ENCODE data around the gene DNM3. TPM values are rescaled to one million over a fixed set of nuclear protein-coding genes. Genes with fewer than 3 reads are reported as not detected.

DNM3 gene
- total and polyA plus RNA-seq, 2 donors (not counting 1 experiment from before 2014, with no cell fraction given): 1.0 to 1.3 TPM

DNA sequence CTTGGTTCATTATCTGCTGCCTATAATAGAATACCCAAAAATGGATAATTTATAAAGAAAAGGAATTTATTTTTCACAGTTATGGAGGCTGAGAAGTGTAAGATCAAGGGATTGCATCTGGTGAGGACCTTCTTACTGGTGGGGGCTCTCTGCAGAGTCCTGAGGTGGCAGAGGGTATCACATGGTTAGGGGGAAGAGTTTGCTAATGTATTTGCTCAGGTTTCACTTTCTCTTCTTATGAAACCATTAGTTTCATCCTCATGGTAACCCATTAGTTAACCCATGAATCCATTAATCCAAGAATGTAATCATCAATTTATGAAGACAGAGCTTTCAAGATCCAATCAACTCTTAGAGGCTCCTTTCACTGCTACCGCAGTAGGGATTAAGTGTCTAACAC is 120.6 kb downstream of the DNM3 start:
- no peak overlapping the region for H3K4me3 Mint-ChIP-seq
- no peak for TF ChIP-seq EZH2 (IDR thresholded peaks at IDR 0.05; ENCODE audit: borderline replicate concordance, insufficient read depth, low read depth, low read length, poor library complexity, severe bottlenecking)
- TF ChIP-seq, protein P1, sequence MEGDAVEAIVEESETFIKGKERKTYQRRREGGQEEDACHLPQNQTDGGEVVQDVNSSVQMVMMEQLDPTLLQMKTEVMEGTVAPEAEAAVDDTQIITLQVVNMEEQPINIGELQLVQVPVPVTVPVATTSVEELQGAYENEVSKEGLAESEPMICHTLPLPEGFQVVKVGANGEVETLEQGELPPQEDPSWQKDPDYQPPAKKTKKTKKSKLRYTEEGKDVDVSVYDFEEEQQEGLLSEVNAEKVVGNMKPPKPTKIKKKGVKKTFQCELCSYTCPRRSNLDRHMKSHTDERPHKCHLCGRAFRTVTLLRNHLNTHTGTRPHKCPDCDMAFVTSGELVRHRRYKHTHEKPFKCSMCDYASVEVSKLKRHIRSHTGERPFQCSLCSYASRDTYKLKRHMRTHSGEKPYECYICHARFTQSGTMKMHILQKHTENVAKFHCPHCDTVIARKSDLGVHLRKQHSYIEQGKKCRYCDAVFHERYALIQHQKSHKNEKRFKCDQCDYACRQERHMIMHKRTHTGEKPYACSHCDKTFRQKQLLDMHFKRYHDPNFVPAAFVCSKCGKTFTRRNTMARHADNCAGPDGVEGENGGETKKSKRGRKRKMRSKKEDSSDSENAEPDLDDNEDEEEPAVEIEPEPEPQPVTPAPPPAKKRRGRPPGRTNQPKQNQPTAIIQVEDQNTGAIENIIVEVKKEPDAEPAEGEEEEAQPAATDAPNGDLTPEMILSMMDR (IDR thresholded peaks at IDR 0.05): no peak
- H3K4me2 ChIP-seq (replicated peaks; ENCODE audit: low read depth, low read length, poor library complexity, severe bottlenecking): no peak overlapping the region
- H2AFZ ChIP-seq (ENCODE audit: insufficient read depth, low read depth, low read length, poor library complexity, severe bottlenecking): no peak overlapping the region
- intact Hi-C loops (cut with micrococcal nuclease): no loop called here
- H3K4me1 ChIP-seq (ENCODE audit: control insufficient read depth in 2 of 2, insufficient read depth in 2 of 2, low read length in 2 of 2): no peaks in the 10 kb centered on the region
- H3K79me2 ChIP-seq (ENCODE audit: control insufficient read depth, insufficient read depth, low read length): no peaks in the 10 kb centered on the region
- WGBS (ENCODE audit: insufficient coverage): no CpG with 5 or more reads among the region's 1 CpG
- no peaks in the 10 kb centered on the region for H3K36me3 ChIP-seq (replicated peaks in 1 of 2; ENCODE audit: control extremely low read depth in 1 of 2, control insufficient read depth in 1 of 2, extremely low read depth in 1 of 2, insufficient read depth in 2 of 2, low read length in 1 of 2)
- CTCF ChIA-PET: interaction anchor here (1.0 kb wide), 1 partner anchor 161 kb away, joined by 4 read pairs; no protein-coding TSS in a partner anchor
- H4K20me1 ChIP-seq (ENCODE audit: control insufficient read depth, insufficient read depth, low read length, poor library complexity, severe bottlenecking): no peaks in the 10 kb centered on the region
- POLR2A ChIA-PET: no interaction called here
- H3K9me3 ChIP-seq (ENCODE audit: control extremely low read depth in 1 of 3, control insufficient read depth in 2 of 3, insufficient read depth in 1 of 3, low read length in 2 of 3): no peaks in the 10 kb centered on the region
- H3K4me1 Mint-ChIP-seq: no peaks in the 10 kb centered on the region
- peaks cover 4% of the 10 kb centered on the region for H3K27me3 Mint-ChIP-seq
- no peaks in the 10 kb centered on the region for H3K27me3 ChIP-seq (replicated peaks in 1 of 4; ENCODE audit: control extremely low read depth in 1 of 4, control insufficient read depth in 3 of 4, insufficient read depth in 4 of 4, low read length in 3 of 4)
- H3K9ac ChIP-seq (ENCODE audit: low read length): no peak overlapping the region
- ATAC-seq (ENCODE audit: low read depth) (no peak), DNase-seq (no peak)
- no peak overlapping the region for H3K27ac Mint-ChIP-seq
- no peak overlapping the region for H3K4me3 ChIP-seq (ENCODE audit: control extremely low read depth in 1 of 5, extremely low read depth in 1 of 5, insufficient read depth in 1 of 5, low read depth in 2 of 5, low read length in 4 of 5)
- H3K27ac ChIP-seq (ENCODE audit: low read length in 2 of 2): no peak overlapping the region
- H3K9me3 Mint-ChIP-seq (ENCODE audit: insufficient read depth): no peaks in the 10 kb centered on the region

DNA sequence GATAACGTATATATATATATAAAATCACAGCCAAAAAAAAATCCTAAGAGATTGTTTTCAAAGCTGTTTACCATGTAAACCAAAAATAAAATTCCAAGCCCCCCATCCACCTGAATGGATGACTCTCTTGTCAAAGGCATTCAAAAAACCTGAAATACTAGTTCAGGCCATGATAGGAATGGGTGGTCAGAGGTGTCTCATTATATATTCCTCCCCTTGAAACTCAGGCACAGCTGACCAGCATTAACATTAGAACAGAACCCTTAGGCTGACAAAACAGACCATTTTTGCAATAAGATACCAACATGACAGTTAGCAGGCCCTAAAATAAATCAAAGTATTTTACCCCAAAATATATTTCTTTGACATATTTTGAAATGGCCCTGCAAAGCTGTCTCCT is 122.5 kb downstream of the DNM3 start:
- Histone ChIP-seq H4K20me1 (ENCODE audit: control insufficient read depth, insufficient read depth, low read length, poor library complexity, severe bottlenecking) (no peaks in the 10 kb centered on the region), H3K79me2 (ENCODE audit: control insufficient read depth, insufficient read depth, low read length) (no peaks in the 10 kb centered on the region), H3K4me1 (ENCODE audit: control insufficient read depth in 2 of 2, insufficient read depth in 2 of 2, low read length in 2 of 2) (no peaks in the 10 kb centered on the region), H3K27ac (ENCODE audit: low read length in 2 of 2) (no peak overlapping the region), H3K9ac (ENCODE audit: low read length) (no peak overlapping the region), H2AFZ (ENCODE audit: insufficient read depth, low read depth, low read length, poor library complexity, severe bottlenecking) (no peak overlapping the region), H3K4me2 (replicated peaks; ENCODE audit: low read depth, low read length, poor library complexity, severe bottlenecking) (no peak overlapping the region), H3K9me3 (ENCODE audit: control extremely low read depth in 1 of 3, control insufficient read depth in 2 of 3, insufficient read depth in 1 of 3, low read length in 2 of 3) (no peaks in the 10 kb centered on the region), H3K27me3 (replicated peaks in 1 of 4; ENCODE audit: control extremely low read depth in 1 of 4, control insufficient read depth in 3 of 4, insufficient read depth in 4 of 4, low read length in 3 of 4) (no peaks in the 10 kb centered on the region), H3K4me3 (ENCODE audit: control extremely low read depth in 1 of 5, extremely low read depth in 1 of 5, insufficient read depth in 1 of 5, low read depth in 2 of 5, low read length in 4 of 5) (no peak overlapping the region), H3K36me3 (replicated peaks in 1 of 2; ENCODE audit: control extremely low read depth in 1 of 2, control insufficient read depth in 1 of 2, extremely low read depth in 1 of 2, insufficient read depth in 2 of 2, low read length in 1 of 2) (no peaks in the 10 kb centered on the region)
- no peak for TF ChIP-seq EZH2 (IDR thresholded peaks at IDR 0.05; ENCODE audit: borderline replicate concordance, insufficient read depth, low read depth, low read length, poor library complexity, severe bottlenecking)
- TF ChIP-seq, protein P1 (IDR thresholded peaks at IDR 0.05): no peak
- no CpG with 5 or more reads among the region's 1 CpG for whole genome bisulfite sequencing (ENCODE audit: insufficient coverage)
- ChIA-PET CTCF (no interaction called here), POLR2A (no interaction called here)
- Mint-ChIP-seq H3K9me3 (ENCODE audit: insufficient read depth) (no peaks in the 10 kb centered on the region), H3K27me3 (peaks cover 4% of the 10 kb centered on the region), H3K27ac (no peak overlapping the region), H3K4me3 (no peak overlapping the region), H3K4me1 (no peaks in the 10 kb centered on the region)
- DNase-seq (no peak), ATAC-seq (ENCODE audit: low read depth) (no peak)
- intact Hi-C loops (cut with micrococcal nuclease): no loop called here
